Heart left ventricle (tissue), 13 donors: ENCODE measurements around the gene PNPLA1.

Experiments
- POLR2A ChIP-seq, 2 donors: fragments of 450-650 bp; IDR thresholded peaks; one replicate each; pipeline ENCODE4 v1.6.1; 2017; ENCODE audit warnings: antibody characterized with exemption in 2 of 2, mild to moderate bottlenecking in 2 of 2, moderate library complexity in 2 of 2
- TF ChIP-seq, protein P1 (sequence below), 12 donors: fragments of 200-600 bp; sonication (generic) in 4 of 12; IDR thresholded peaks; one replicate each; pipeline versions ENCODE4 v1.5.0 to v1.8.0; 2018 to 2022; ENCODE audit warnings: antibody characterized with exemption in 12 of 12, mild to moderate bottlenecking in 5 of 12
- donor health status: ischemic (EF 13 %, LVEDD 7.1; RV severe dilation, severe dysfunction).
- donor health status: DM: no; HTN: yes; CAD: no.
- donor health status: DM: no; HTN: no; CAD: no.
- donor health status: ischemic (EF 25% LVEDD 6.9; RV normal size, moderate dysfunction).
- donor health status: ischemic (EF 25% LVEDD 5.7; RV mildly dilated, moderate dysfunction).
- donor health status: ischemic (EF 35%, LVEDD 5.7; RV mildly dilated, moderate dysfunction).
- donor health status: nonischemic (EF 11% LVEDD 7.7; RV severe dilation, severe dysfunction).
- donor health status: DM: yes; HTN: yes; CAD: no.
- donor health status: PGD.
- donor health status: ischemic (EF 29% LVEDD 5.4; RV normal size, mild dysfunction).
- donor health status: nonischemic (EF 23%, LVEDD 6.1; RV moderate dilation, normal function).

GRCh38 chr6:36232172-36232571 lies 37.7 kb upstream of the PNPLA1 start:
- TF ChIP-seq, protein P1, sequence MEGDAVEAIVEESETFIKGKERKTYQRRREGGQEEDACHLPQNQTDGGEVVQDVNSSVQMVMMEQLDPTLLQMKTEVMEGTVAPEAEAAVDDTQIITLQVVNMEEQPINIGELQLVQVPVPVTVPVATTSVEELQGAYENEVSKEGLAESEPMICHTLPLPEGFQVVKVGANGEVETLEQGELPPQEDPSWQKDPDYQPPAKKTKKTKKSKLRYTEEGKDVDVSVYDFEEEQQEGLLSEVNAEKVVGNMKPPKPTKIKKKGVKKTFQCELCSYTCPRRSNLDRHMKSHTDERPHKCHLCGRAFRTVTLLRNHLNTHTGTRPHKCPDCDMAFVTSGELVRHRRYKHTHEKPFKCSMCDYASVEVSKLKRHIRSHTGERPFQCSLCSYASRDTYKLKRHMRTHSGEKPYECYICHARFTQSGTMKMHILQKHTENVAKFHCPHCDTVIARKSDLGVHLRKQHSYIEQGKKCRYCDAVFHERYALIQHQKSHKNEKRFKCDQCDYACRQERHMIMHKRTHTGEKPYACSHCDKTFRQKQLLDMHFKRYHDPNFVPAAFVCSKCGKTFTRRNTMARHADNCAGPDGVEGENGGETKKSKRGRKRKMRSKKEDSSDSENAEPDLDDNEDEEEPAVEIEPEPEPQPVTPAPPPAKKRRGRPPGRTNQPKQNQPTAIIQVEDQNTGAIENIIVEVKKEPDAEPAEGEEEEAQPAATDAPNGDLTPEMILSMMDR (IDR thresholded peaks at IDR 0.05) = no peak
- no peak for TF ChIP-seq POLR2A (IDR thresholded peaks at IDR 0.05)
